ENCODE measurements around the gene PACRG.

Gene PACRG

GRCh38 chr6:163323705-163324104 lies 595.9 kb downstream of the PACRG start:
- CTCF ChIA-PET, result no interaction called here
- TF ChIP-seq CTCF (conservative IDR thresholded peaks at IDR 0.05; ENCODE audit: low read depth), result no peak
- no peak for DNase-seq (ENCODE audit: low spot score)
- H3K27ac ChIP-seq, result no peak overlapping the region
- POLR2A ChIA-PET (ENCODE audit: low non-redundant PET), result no interaction called here

- no peak for TF ChIP-seq CTCF (conservative IDR thresholded peaks at IDR 0.05; ENCODE audit: low read depth)
- no peak for DNase-seq (ENCODE audit: low spot score)
- H3K27ac ChIP-seq, result no peak overlapping the region
- POLR2A ChIA-PET (ENCODE audit: low non-redundant PET), result no interaction called here
- CTCF ChIA-PET, result no interaction called here
Measured at GRCh38 chr6:163324326-163324687, 596.5 kb downstream of the PACRG start.

GRCh38 chr6:163324688-163325389 lies 597.1 kb downstream of the PACRG start:
- H3K27ac ChIP-seq, result no peak overlapping the region
- ChIA-PET POLR2A (ENCODE audit: low non-redundant PET) (no interaction called here), CTCF (no interaction called here)
- no peak for TF ChIP-seq CTCF (conservative IDR thresholded peaks at IDR 0.05; ENCODE audit: low read depth)
- DNase-seq (ENCODE audit: low spot score), result no peak

- ChIA-PET CTCF (no interaction called here), POLR2A (ENCODE audit: low non-redundant PET) (no interaction called here)
- no peak overlapping the region for H3K27ac ChIP-seq
- DNase-seq (ENCODE audit: low spot score), result no peak
- TF ChIP-seq CTCF (conservative IDR thresholded peaks at IDR 0.05; ENCODE audit: low read depth), result no peak
Measured at GRCh38 chr6:163325390-163325784, 597.6 kb downstream of the PACRG start.

- CTCF ChIA-PET, result interaction anchor here (0.7 kb wide), 1 partner anchor 27 kb away, joined by 4 read pairs; no protein-coding TSS in a partner anchor
- POLR2A ChIA-PET (ENCODE audit: low non-redundant PET), result no interaction called here
Measured at GRCh38 chr6:163327165-163327880, 599.5 kb downstream of the PACRG start.

GRCh38 chr6:163327921-163328320 lies 600.1 kb downstream of the PACRG start:
- no peak overlapping the region for H3K27ac ChIP-seq
- ChIA-PET POLR2A (ENCODE audit: low non-redundant PET) (no interaction called here), CTCF (no interaction called here)
- no peak for TF ChIP-seq CTCF (conservative IDR thresholded peaks at IDR 0.05; ENCODE audit: low read depth)
- no peak for DNase-seq (ENCODE audit: low spot score)

More at GRCh38 chr6:163327165-163327880, 599.5 kb downstream of the PACRG start:
- no peak for TF ChIP-seq CTCF (conservative IDR thresholded peaks at IDR 0.05; ENCODE audit: low read depth)
- no peak for DNase-seq (ENCODE audit: low spot score)
- H3K27ac ChIP-seq, result no peak overlapping the region

Measured in RWPE1 (cell line).